Coronary artery (tissue), 2 donors: ENCODE results near the gene GUCA2A.

Source experiments
- DNase-seq: peaks from one replicate; pipeline ENCODE4 v3.0.0-alpha.2; 2017; ENCODE audit warnings: low spot score
- H3K27ac ChIP-seq, 2 donors: fragments of 200-600 bp; sonication (generic); one replicate each; pipeline ENCODE4 v1.5.1; 2016 to 2019
- H3K4me3 ChIP-seq: fragments of 200-600 bp; sonication (generic); 2 replicates; pipeline ENCODE4 v1.5.1; 2016; ENCODE audit warnings: mild to moderate bottlenecking, moderate library complexity
- CTCF ChIP-seq: fragments of 200-600 bp; sonication (generic); IDR thresholded peaks from one replicate; pipeline ENCODE4 v1.5.1; 2019; ENCODE audit warnings: antibody characterized with exemption

Gene GUCA2A

GRCh38 chr1:42183957-42184268 lies 19.4 kb upstream of the GUCA2A start:
- Histone ChIP-seq H3K27ac (no peak overlapping the region), H3K4me3 (no peak overlapping the region)
- no peak for DNase-seq
- no peak for TF ChIP-seq CTCF

GRCh38 chr1:42183210-42183956 lies 18.8 kb upstream of the GUCA2A start:
- DNase-seq, result no peak
- no peak for TF ChIP-seq CTCF
- Histone ChIP-seq H3K4me3 (no peak overlapping the region), H3K27ac (no peak overlapping the region)

- DNase-seq, result no peak
- no peak overlapping the region for H3K27ac ChIP-seq
- TF ChIP-seq CTCF, result no peak
- H3K4me3 ChIP-seq, result no peak overlapping the region
These were observed 17.1 kb upstream of the GUCA2A start for GRCh38 chr1:42181687-42182086.

- no peak for DNase-seq
- H3K27ac ChIP-seq, result peak overlapping the region in 1 of 2 donors; percentile 46
- no peak for TF ChIP-seq CTCF
- no peak overlapping the region for H3K4me3 ChIP-seq
These were observed 15.4 kb upstream of the GUCA2A start for GRCh38 chr1:42179900-42180329.

- H3K27ac ChIP-seq, result peak overlapping the region in 1 of 2 donors; percentile 46
- TF ChIP-seq CTCF, result no peak
- DNase-seq, result no peak
- H3K4me3 ChIP-seq, result peak overlapping the region; percentile 4
These were observed 14.7 kb upstream of the GUCA2A start for GRCh38 chr1:42179275-42179674.

- DNase-seq, result no peak
- Histone ChIP-seq H3K4me3 (no peak overlapping the region), H3K27ac (no peak overlapping the region)
- no peak for TF ChIP-seq CTCF
These were observed 13.7 kb upstream of the GUCA2A start for GRCh38 chr1:42178249-42178648.

GRCh38 chr1:42177541-42177981 lies 13.0 kb upstream of the GUCA2A start:
- no peak for DNase-seq
- no peak for TF ChIP-seq CTCF
- no peak overlapping the region for H3K4me3 ChIP-seq
- H3K27ac ChIP-seq, result no peak overlapping the region
